Liver (tissue), 9 donors: ENCODE measurements around the gene TLCD1. TPM values are rescaled to one million over a fixed set of nuclear protein-coding genes. Genes with fewer than 3 reads are reported as not detected.

Experiments
- DNase-seq: peaks from one replicate; pipeline ENCODE4 v3.0.0-alpha.2; 2017; ENCODE audit warnings: low spot score
- H3K27ac ChIP-seq, 2 donors: one replicate each; pipeline ENCODE4 v1.7.0; 2013; ENCODE audit warnings: inconsistent platforms in 2 of 2, low read length in 2 of 2, control low read depth in 1 of 2, low read depth in 1 of 2, mild to moderate bottlenecking in 1 of 2
- H3K27me3 ChIP-seq, 4 donors: one replicate each; pipeline versions ENCODE4 v1.6.1 to v1.7.0; 2013; ENCODE audit warnings: low read length in 3 of 4, inconsistent platforms in 1 of 4, mild to moderate bottlenecking in 1 of 4, moderate library complexity in 1 of 4; ENCODE audit not compliant: control insufficient read depth in 4 of 4, insufficient read depth in 4 of 4
- H3K36me3 ChIP-seq, 4 donors: one replicate each; pipeline versions ENCODE4 v1.6.1 to v1.7.0; 2013; ENCODE audit warnings: low read length in 3 of 4, mild to moderate bottlenecking in 3 of 4, low read depth in 1 of 4, moderate library complexity in 1 of 4; ENCODE audit not compliant: control insufficient read depth in 4 of 4, insufficient read depth in 3 of 4
- H3K4me1 ChIP-seq, 4 donors: one replicate each; pipeline versions ENCODE4 v1.6.1 to v1.7.0; 2013; ENCODE audit warnings: low read length in 3 of 4, mild to moderate bottlenecking in 3 of 4, moderate library complexity in 1 of 4; ENCODE audit not compliant: control insufficient read depth in 4 of 4, insufficient read depth in 4 of 4
- H3K4me3 ChIP-seq, 3 donors: one replicate each; pipeline versions ENCODE4 v1.6.1 to v1.7.0; 2013; ENCODE audit warnings: low read length in 3 of 3, control low read depth in 1 of 3, low read depth in 1 of 3, mild to moderate bottlenecking in 1 of 3
- H3K9ac ChIP-seq, 2 donors: one replicate each; pipeline ENCODE4 v1.7.0; 2013; ENCODE audit warnings: low read length in 2 of 2, mild to moderate bottlenecking in 2 of 2, moderate library complexity in 2 of 2, control low read depth in 1 of 2, low read depth in 1 of 2
- H3K9me3 ChIP-seq, 4 donors: one replicate each; pipeline versions ENCODE4 v1.6.1 to v1.7.0; 2013; ENCODE audit warnings: low read length in 3 of 4; ENCODE audit not compliant: control insufficient read depth in 4 of 4
- ATF3 ChIP-seq: IDR thresholded peaks from 2 replicates; pipeline ENCODE4 v1.6.1; 2016; ENCODE audit warnings: antibody characterized with exemption
- CTCF ChIP-seq: fragments of 150-350 bp; IDR thresholded peaks from 2 replicates; pipeline ENCODE4 v1.5.1; 2017; ENCODE audit warnings: improper control_type of control experiment, low read depth, low read length; ENCODE audit not compliant: missing input control
- EGR1 ChIP-seq, 2 donors: IDR thresholded peaks; 2 replicates each; pipeline ENCODE4 v1.6.1; 2016 to 2018; ENCODE audit warnings: antibody characterized with exemption in 2 of 2, low read depth in 2 of 2
- FOXA1 ChIP-seq: IDR thresholded peaks from 2 replicates; pipeline ENCODE4 v1.6.1; 2016; ENCODE audit warnings: antibody characterized with exemption
- FOXA2 ChIP-seq: IDR thresholded peaks from 2 replicates; pipeline ENCODE4 v1.6.1; 2016; ENCODE audit warnings: antibody characterized with exemption
- GABPA ChIP-seq, 2 donors: IDR thresholded peaks in 1 of 2; conservative IDR thresholded peaks in 1 of 2; 2 replicates each; pipeline ENCODE4 v1.6.1; 2016; ENCODE audit warnings: antibody characterized with exemption in 2 of 2, mild to moderate bottlenecking in 1 of 2, moderate library complexity in 1 of 2
- HNF4A ChIP-seq, 2 donors: conservative IDR thresholded peaks; 2 replicates each; pipeline ENCODE4 v1.6.1; 2016; ENCODE audit warnings: antibody characterized with exemption in 2 of 2, mild to moderate bottlenecking in 2 of 2
- HNF4G ChIP-seq: IDR thresholded peaks from 2 replicates; pipeline ENCODE4 v1.6.1; 2016; ENCODE audit warnings: antibody characterized with exemption
- JUND ChIP-seq, 2 donors: IDR thresholded peaks; 2 replicates each; pipeline ENCODE4 v1.6.1; 2016; ENCODE audit warnings: antibody characterized with exemption in 2 of 2
- NR2F2 ChIP-seq: IDR thresholded peaks from 2 replicates; pipeline ENCODE4 v1.6.1; 2016; ENCODE audit warnings: antibody characterized with exemption
- RAD21 ChIP-seq, 2 donors: IDR thresholded peaks; 2 replicates each; pipeline ENCODE4 v1.6.1; 2016; ENCODE audit warnings: antibody characterized with exemption in 2 of 2, mild to moderate bottlenecking in 2 of 2
- REST ChIP-seq: IDR thresholded peaks from 2 replicates; pipeline ENCODE4 v1.6.1; 2016; ENCODE audit warnings: antibody characterized with exemption, mild to moderate bottlenecking
- RXRA ChIP-seq, 2 donors: IDR thresholded peaks; 2 replicates each; pipeline ENCODE4 v1.6.1; 2017 to 2018; ENCODE audit warnings: antibody characterized with exemption in 2 of 2, mild to moderate bottlenecking in 1 of 2
- SP1 ChIP-seq: IDR thresholded peaks from 2 replicates; pipeline ENCODE4 v1.6.1; 2018; ENCODE audit warnings: antibody characterized with exemption, mild to moderate bottlenecking
- WGBS: extraction: QIAGEN DNeasy Blood & Tissue Kit; methylation state at CpG from one replicate; pipeline ENCODE4 v1.1.7; 2013; 5-methylcytosine and 5-hydroxymethylcytosine counted together
- polyA plus RNA-seq, 2 donors: library from polyadenylated mRNA; stranded (reverse) in 1 of 2; unstranded in 1 of 2; fragments of 200-250 nt in 1 of 2; fragments of >200 nt in 1 of 2; fragmentation: Nextera tagmentation in 1 of 2; extraction: Ambion mirVana in 1 of 2; gene quantifications; one replicate each; pipeline versions ENCODE4 v1.2.1 to v1.2.3, GENCODE V29; 2013 to 2015
- total RNA-seq, 2 donors: library from RNA; depleted of rRNA; stranded (reverse); fragments of >200 nt; gene quantifications; one replicate each; pipeline ENCODE4 v1.2.3, GENCODE V29; 2014
- donor health status: healthy.
- donor health status: healthy.
- donor health status: healthy.
- donor health status: healthy.
- donor health status: healthy.

The TLCD1 gene
- total and polyA plus RNA-seq, 4 donors, result 4.4 to 8.8 (median 6.5) TPM

GRCh38 chr17:28758411-28759121 is 32.5 kb upstream of the TLCD1 start:
- Histone ChIP-seq H3K4me1 (peaks cover 0 to 11% (median 7%) of the 10 kb centered on the region in 4 donors), H3K27me3 (no peaks in the 10 kb centered on the region), H3K9ac (no peak overlapping the region), H3K9me3 (no peaks in the 10 kb centered on the region), H3K36me3 (peaks cover 4 to 27% (median 8%) of the 10 kb centered on the region in 4 donors), H3K4me3 (no peak overlapping the region), H3K27ac (no peak overlapping the region)
- TF ChIP-seq RAD21 (IDR thresholded peaks at IDR 0.05) (no peak), HNF4G (no peak), FOXA2 (no peak), SP1 (no peak), JUND (IDR thresholded peaks at IDR 0.05) (no peak)
- WGBS, result 97% methylated on average over 32 of the region's 32 CpGs
- no peak for DNase-seq

GRCh38 chr17:28756049-28756804 is 30.2 kb upstream of the TLCD1 start:
- Histone ChIP-seq H3K27ac (no peak overlapping the region), H3K36me3 (peaks cover 5 to 33% (median 12%) of the 10 kb centered on the region in 4 donors), H3K27me3 (no peaks in the 10 kb centered on the region), H3K9me3 (no peaks in the 10 kb centered on the region), H3K4me1 (peaks cover 0 to 7% (median 2%) of the 10 kb centered on the region in 4 donors), H3K9ac (no peak overlapping the region), H3K4me3 (no peak overlapping the region)
- WGBS, result 87% methylated on average over 5 of the region's 5 CpGs
- TF ChIP-seq RAD21 (IDR thresholded peaks at IDR 0.05) (no peak), RXRA (IDR thresholded peaks at IDR 0.05) (no peak), CTCF (no peak), HNF4A (conservative IDR thresholded peaks at IDR 0.05) (no peak), GABPA (IDR thresholded peaks at IDR 0.05 in 1 of 2, conservative IDR thresholded peaks at IDR 0.05 in 1 of 2) (no peak), FOXA1 (no peak), ATF3 (no peak), NR2F2 (no peak), EGR1 (IDR thresholded peaks at IDR 0.05; ENCODE audit: low read depth in 2 of 2) (no peak), JUND (IDR thresholded peaks at IDR 0.05) (no peak), HNF4G (no peak)
- DNase-seq, result no peak

- no peak for DNase-seq
- no peaks in the 10 kb centered on the region for H3K27me3 ChIP-seq
- H3K4me3 ChIP-seq, result no peak overlapping the region
- H3K9ac ChIP-seq, result no peak overlapping the region
- H3K36me3 ChIP-seq, result peaks cover 5 to 33% (median 12%) of the 10 kb centered on the region in 4 donors
- no peak overlapping the region for H3K27ac ChIP-seq
- WGBS, result 92% methylated on average over 7 of the region's 7 CpGs
- no peaks in the 10 kb centered on the region for H3K9me3 ChIP-seq
- no peak for TF ChIP-seq REST
- peaks cover 0 to 1% (median 0%) of the 10 kb centered on the region in 4 donors for H3K4me1 ChIP-seq
Measured at GRCh38 chr17:28755486-28755885, 29.5 kb upstream of the TLCD1 start.
